8988T (cell line): ENCODE results near the gene ZNF557.
"Not testable (repeated sequence)": the region's sequence is repeated elsewhere in the genome, so short reads cannot be mapped to it uniquely, and the experiment has no call there.

ENCODE experiments used
- DNase-seq: peaks from one replicate; pipeline ENCODE4 v3.0.0; 2011

Gene ZNF557

GRCh38 chr19:7069042-7069903, at the start of gene ZNF557:
Gene ZNF557 (plus strand): TSS chr19:7069703. CDS start chr19:7075075, 5,372 bp downstream.
- DNase-seq = peak; percentile 62

GRCh38 chr19:7021331-7021730, 48.2 kb upstream of the ZNF557 start, which contains the start of gene MBD3L2B:
Gene MBD3L2B (minus strand): TSS chr19:7021431. CDS start chr19:7021397, 34 bp downstream.
- not testable (repeated sequence) for DNase-seq

- DNase-seq = not testable (repeated sequence)
Measured at GRCh38 chr19:7028790-7029189, 40.7 kb upstream of the ZNF557 start.

DNA sequence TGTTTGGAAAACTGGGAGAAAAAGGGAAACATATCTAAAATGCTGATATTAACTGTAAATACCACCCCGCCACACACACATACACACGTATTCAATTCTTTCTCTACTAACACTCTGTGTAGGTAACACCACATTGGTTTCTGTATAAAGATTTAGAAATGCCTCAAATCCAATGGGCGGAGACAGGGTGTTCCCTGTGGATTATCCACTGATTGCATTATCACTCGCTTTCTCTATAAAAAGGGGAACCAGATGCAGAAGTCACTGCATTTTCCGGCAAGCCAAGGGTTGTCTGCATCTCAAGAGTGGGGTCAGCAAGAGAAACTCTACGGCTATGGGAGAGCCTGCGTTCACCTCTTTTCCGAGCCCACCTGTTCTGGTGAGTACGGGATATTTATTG, 39.2 kb upstream of the ZNF557 start, which contains the start of gene MBD3L5:
Gene MBD3L5, plus strand, starts transcription at position 301 of the 400 bp plus-strand sequence. Its CDS starts 34 bp downstream, at position 335.
- DNase-seq = not testable (repeated sequence)

DNA sequence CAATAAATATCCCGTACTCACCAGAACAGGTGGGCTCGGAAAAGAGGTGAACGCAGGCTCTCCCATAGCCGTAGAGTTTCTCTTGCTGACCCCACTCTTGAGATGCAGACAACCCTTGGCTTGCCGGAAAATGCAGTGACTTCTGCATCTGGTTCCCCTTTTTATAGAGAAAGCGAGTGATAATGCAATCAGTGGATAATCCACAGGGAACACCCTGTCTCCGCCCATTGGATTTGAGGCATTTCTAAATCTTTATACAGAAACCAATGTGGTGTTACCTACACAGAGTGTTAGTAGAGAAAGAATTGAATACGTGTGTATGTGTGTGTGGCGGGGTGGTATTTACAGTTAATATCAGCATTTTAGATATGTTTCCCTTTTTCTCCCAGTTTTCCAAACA, 29.4 kb upstream of the ZNF557 start, which contains the start of gene MBD3L4:
Gene MBD3L4, minus strand, starts transcription at position 101 of the 400 bp plus-strand sequence. Its CDS starts 35 bp downstream, at position 66.
- not testable (repeated sequence) for DNase-seq

- DNase-seq = not testable (repeated sequence)
Measured at GRCh38 chr19:7041563-7041962, 27.9 kb upstream of the ZNF557 start.

DNA sequence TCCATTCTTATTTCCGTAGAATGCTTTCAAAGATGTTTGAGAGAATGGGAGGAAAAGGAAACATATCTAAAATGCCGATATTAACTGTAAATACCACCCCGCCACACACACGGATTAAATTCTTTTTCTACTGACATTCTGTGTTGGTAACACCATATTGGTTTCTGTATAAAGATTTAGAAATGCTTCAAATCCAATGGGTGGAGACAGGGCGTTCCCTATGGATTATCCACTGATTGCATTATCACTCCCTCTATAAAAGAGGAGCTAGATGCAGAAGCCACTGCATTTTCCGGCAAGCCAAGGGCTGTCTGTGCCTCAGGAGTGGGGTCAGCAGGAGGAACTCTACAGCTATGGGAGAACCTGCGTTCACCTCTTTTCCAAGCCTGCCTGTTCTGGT, 20.5 kb upstream of the ZNF557 start, which contains the start of gene MBD3L2:
Gene MBD3L2, plus strand, starts transcription at position 301 of the 400 bp plus-strand sequence. Its CDS starts 53 bp downstream, at position 354.
- not testable (repeated sequence) for DNase-seq

DNA sequence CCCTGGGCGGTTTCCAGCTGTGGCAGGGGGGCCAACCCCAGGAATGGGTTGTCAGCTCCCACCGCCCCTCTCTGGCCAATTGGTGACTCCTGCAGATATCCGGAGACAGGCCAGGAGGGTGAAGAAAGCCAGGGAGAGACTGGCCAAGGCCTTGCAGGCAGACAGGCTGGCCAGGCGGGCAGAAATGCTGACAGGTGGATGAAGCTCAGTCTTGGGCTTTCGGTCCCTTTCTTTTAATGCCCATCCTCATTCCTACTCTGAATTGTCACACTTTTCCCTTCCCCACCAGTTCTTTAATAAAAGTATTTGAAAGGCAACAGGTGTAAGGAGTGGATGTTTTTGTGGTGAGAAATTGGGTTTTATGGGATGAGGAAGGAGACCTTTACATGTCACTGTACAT, 18.1 kb upstream of the ZNF557 start:
- not testable (repeated sequence) for DNase-seq

DNA sequence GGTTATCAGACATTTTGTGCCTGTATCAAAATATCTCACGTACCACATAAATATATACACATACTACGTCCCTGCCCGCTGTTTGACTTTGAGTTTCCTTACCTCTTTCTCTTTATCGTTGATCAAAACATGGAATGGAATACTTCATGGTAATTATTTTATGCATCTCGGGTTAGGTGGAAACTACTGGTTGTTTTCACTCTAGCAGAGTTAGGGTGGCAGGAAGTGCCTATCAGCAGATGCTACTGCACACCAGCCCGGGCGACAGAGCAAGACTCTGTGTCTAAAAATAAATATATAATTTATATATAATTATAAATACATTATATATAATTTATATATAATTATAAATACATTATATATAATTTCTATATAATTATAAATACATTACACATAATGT, 16.6 kb upstream of the ZNF557 start:
- not testable (repeated sequence) for DNase-seq

DNA sequence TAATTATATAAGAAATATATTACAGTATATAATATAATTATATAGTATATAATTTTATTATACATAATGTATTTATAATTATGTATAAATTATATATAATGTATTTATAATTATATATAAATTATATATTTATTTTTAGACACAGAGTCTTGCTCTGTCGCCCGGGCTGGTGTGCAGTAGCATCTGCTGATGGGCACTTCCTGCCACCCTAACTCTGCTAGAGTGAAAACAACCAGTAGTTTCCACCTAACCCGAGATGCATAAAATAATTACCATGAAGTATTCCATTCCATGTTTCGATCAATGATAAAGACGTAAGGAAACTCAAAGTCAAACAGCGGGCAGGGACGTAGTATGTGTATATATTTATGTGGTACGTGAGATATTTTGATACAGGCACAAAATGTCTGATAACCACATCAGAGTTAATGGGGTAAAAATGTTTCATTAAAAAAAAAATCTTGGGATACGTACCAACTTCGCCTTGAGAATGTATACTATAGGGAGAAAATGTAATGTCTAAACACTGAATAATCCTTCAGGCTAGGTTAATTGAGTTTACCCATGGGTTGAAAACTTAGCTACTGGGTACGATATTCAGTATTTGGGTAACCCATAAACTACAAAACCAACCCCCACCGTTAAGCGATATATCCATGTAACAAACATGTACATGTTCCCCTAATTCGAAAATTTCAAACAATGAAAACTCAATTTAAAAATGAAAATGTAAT, 14.7 kb upstream of the ZNF557 start:
- DNase-seq = not testable (repeated sequence)

GRCh38 chr19:7055679-7056078, 13.8 kb upstream of the ZNF557 start:
- DNase-seq = not testable (repeated sequence)

DNA sequence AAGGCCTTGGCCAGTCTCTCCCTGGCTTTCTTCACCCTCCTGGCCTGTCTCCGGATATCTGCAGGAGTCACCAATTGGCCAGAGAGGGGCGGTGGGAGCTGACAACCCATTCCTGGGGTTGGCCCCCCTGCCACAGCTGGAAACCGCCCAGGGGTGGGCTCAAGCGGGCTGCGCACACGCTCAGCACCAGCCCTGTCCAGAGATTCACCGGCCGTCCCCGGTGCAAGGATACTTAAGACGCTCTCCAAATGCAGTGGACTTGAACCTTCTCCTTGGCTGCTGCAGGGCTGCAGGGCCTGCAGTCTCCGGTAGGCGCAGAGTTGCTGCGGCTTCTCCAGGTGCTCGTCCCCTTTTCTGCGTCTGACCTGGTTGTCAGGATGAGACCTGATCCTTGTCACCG, 13.1 kb upstream of the ZNF557 start:
- DNase-seq = not testable (repeated sequence)

- DNase-seq = not testable (repeated sequence)
Measured at GRCh38 chr19:7058576-7058975, 10.9 kb upstream of the ZNF557 start, which contains the start of gene MBD3L3. Gene MBD3L3 (minus strand): TSS chr19:7058676. CDS start chr19:7058605, 71 bp downstream.

DNA sequence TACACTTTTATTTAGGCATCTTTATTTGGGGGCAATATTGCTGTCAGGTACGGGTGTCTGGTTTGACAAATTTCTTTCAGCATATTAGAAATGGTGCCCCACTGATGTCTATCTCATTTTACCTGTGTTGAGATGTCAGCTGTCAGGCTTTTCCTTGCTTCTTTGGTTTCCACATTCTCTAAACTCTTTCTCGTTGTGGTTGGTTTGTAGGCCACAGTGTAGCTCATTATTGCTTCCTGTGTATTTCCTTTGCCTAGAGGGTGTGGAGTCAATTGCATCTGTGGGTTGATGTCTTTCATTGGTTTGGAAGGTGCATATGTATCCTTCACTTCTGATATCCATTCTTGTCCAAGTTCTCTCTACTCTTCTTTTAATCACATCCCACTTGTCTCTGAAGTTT, 9.5 kb upstream of the ZNF557 start:
- DNase-seq = not testable (repeated sequence)

- no peak for DNase-seq
Measured at GRCh38 chr19:7063339-7063738, 6.2 kb upstream of the ZNF557 start.

GRCh38 chr19:7063764-7064418, 5.6 kb upstream of the ZNF557 start:
- no peak for DNase-seq

DNA sequence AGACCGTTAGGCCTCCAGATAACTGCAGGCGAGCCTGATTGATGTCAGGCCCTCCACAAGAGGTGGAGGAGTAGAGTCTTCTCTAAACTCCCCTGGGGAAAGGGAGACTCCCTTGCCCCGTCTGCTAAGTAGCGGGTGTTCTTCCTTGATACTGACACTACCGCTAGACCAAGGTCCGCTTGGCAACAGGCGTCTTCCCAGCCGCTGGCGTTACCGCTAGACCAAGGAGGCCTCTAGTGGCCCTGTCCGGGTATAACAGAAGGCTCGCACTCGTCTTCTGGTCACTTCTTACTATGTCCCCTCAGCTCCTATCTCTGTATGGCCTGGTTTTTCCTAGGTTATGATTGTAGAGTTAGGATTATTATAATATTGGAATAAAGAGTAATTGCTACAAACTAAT, 2.4 kb upstream of the ZNF557 start:
- DNase-seq = not testable (repeated sequence)

DNA sequence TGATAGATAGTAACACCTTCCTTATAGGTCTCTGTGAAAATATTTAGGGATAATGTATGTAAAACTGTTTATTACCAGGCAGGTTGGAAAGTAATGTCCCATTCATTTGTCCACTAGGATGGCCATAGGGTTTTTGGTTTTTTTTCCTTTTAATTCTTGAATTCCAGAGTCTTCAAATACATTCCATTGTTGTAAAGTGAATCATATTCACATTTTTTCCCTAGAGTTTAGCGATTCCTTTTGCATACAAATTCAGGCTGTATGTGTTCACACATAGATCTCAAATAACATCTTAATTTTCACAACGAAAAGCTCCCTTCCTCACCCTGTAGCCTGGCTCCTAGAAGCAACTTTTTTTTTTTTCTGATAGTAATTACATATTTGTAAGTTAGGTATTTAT, 1.8 kb upstream of the ZNF557 start:
- no peak for DNase-seq

- DNase-seq = no peak
Measured at GRCh38 chr19:7068599-7068998, 904 bp upstream of the ZNF557 start.

DNA sequence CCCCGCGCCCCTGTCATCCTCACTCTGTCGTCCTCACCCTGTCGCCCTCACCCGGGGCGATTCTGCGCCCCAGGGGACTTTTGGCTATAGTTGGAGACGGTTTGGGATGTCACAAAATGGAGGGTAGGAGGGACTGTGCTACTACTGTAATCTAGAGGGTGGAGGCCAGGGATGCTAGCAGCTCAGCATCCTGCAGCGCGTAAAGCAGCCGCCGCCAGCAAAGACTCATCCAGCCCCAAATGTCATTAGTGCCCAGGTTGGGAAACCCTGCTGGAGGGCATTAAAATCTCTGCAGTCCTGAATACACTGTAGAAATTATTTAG, 362 bp downstream of the ZNF557 start:
- DNase-seq = no peak

- no peak for DNase-seq
Measured at GRCh38 chr19:7072541-7072940, 3.0 kb downstream of the ZNF557 start.

DNA sequence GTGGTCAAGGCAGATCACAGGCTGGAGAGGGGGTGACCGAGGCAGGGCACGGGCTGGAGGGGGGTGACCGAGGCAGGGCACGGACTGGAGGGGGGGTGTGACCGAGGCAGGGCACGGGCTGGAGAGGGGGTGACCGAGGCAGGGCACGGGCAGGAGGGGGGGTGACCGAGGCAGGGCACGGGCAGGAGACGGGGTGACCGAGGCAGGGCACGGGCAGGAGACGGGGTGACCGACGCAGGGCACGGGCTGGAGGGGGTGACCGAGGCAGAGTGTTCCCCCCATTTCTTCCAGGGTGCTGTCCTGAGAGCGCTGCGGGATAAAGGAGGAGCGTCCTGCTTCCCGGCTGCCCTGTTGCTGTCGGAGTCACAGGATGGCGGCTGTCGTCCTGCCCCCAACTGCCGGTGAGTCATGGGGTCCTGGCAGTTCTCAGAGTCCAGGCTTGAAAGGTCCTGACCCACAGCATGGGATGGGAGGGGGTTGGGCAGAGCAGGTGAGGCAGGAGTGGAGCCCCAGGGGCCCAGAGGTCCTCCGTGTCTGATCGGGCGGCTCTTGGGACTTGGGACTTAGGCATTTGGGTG, 5.3 kb downstream of the ZNF557 start:
- DNase-seq = no peak
